HEK293 (cell line): ENCODE results near the gene ASPDH.

Source experiments
- REST ChIP-seq: fragments of 450-650 bp; formaldehyde crosslinking; IDR thresholded peaks from 2 replicates; pipeline ENCODE4 v1.5.1; 2016; ENCODE audit warnings: missing biosample characterization, missing genetic modification characterization
- ZNF24 ChIP-seq: fragments of 450-650 bp; formaldehyde crosslinking; IDR thresholded peaks from 2 replicates; pipeline ENCODE4 v1.5.1; 2016; ENCODE audit warnings: missing biosample characterization, missing genetic modification characterization
- ZSCAN18 ChIP-seq: fragments of 450-650 bp; formaldehyde crosslinking; IDR thresholded peaks from 2 replicates; pipeline ENCODE4 v1.5.1; 2016; ENCODE audit warnings: missing biosample characterization, missing genetic modification characterization

GRCh38 chr19:50515168-50515561 is 1.5 kb upstream of the ASPDH start:
- TF ChIP-seq REST (tag by site-specific recombination) (no peak), ZSCAN18 (tag by site-specific recombination) (no peak), ZNF24 (tag by site-specific recombination) (no peak)
